NCI-H526 treated with DMSO at 0.1 percent for 48 hours (cell line): Measurements from ENCODE around the gene RAPGEF4.

Experiments
- DNase-seq: peaks from one replicate; lab custom pipeline; 2025; lab: John Stamatoyannopoulos, UW

Gene RAPGEF4

DNA sequence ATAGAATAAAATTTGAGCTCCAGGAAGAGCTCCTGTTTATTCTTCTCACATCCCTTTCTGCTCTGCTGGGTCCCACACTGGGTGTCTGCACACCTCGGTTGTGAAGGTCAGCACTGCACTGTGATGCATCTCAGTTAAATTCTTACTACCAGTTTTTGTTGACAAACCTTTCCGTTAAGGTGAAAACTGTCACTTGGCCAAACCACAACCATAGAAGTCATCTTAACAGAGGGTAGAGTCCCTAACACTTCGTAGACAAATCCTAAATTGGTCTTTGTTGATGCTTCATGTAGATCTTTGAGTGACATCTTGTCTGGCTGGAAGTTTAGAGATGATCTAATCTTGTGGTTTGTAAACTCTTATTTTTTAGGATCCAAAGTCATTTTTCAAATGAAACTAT, 172.6 kb downstream of the RAPGEF4 start:
- no peak for DNase-seq

DNA sequence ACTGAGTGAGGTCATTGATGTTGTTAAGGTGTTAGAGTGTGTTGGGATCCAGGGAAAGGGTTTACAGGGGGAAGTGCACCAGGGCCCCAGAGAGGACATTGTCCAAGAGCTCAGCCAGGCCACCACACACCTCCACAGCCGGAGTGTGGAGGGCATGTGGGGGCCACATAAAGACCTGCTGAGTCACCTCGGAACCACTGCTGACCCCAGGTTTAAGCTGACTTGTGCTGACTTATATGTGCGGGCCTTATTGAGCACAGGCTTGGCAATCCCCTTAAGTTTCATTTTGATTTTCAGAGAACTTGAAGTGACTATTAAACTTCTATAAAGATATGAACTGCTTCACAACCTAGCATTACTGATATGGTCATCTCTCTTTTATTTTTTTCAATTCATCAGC, 173.8 kb downstream of the RAPGEF4 start:
- DNase-seq = no peak

DNA sequence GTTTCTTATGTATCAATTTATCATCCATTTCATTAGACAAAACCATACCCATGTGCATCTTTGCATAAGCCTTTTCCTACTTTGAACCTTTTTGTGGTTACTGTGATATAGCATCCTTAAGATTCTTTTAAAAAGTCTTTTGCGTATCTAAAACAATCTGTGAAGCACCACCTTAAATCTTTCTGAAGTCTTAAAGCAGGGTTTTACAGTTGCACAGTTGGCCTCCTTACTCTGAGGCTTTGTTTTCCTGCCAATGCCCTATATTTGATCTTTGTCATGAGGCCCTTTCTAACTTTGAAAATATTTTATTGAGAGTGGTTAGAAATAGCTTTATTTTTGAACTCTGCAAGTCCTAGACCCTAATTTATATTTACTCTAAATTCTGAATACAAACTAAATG, 176.6 kb downstream of the RAPGEF4 start:
- no peak for DNase-seq

DNA sequence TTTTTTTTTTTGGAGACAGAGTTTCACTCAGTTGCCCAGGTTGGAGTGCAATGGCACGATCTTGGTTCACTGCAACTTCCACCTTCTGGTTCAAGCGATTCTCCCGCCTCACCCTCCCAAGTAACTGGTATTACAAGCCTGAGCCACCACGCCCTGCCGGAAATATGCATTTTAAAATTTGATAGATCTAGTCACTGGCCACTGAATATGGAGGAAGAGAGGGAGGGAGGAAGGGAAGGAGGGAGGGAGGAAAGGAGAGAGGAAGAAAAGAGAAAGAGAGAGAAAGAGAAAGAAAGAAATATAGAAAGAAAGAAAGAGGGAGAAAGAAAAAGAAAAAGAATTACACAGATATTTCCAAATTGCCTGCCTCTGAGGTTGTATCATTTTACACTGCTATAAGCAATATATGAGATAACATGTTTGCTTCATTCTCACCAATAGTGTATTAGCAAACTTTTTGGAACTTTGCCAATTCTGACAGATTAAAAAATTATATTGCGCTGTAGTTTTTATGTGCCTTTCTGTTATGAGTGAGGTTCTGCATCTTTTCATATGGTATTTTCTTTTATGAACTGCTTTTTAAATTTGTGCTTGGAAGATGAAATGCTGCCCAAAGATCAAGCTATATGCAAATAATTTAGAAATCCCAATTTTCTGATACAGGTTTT, 178.8 kb downstream of the RAPGEF4 start:
- no peak for DNase-seq

DNA sequence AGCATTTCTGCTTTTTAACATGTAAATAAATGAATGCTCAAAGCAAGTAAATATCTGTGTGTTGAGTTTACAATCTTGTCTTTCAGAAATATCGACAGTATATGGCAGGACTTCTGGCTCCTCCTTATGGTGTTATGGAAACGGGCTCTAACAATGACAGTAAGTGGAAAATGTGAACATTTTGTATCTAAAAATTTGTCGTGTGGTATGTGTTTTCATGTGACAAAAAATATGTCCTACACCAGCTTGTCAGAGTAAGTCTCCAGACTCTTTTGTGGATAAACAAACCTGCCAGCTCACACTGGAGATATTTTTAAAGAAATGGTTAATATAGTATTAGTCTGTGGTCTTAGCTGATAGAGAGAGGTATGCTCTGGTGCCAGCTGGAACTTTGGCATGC, 182.1 kb downstream of the RAPGEF4 start:
- no peak for DNase-seq

DNA sequence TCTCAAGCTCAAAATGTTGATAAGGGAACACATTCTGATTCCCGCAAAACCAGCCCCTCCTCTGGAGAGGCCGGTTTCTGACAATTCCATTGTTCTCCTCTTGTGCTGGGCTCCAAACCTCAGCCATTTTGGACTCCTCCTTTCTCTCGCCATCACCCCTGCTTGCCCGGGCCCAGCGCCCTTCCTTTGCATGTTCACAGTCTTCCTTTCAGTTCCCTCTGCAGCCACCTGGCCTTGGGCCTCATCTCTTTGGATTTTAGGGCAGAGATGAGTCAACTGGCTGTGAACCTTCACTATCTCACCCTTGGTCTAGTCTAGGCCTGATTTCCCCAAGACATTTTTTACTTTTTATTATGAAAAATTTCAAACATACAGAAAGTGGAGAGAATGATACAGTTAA, 184.1 kb downstream of the RAPGEF4 start:
- DNase-seq = no peak

DNA sequence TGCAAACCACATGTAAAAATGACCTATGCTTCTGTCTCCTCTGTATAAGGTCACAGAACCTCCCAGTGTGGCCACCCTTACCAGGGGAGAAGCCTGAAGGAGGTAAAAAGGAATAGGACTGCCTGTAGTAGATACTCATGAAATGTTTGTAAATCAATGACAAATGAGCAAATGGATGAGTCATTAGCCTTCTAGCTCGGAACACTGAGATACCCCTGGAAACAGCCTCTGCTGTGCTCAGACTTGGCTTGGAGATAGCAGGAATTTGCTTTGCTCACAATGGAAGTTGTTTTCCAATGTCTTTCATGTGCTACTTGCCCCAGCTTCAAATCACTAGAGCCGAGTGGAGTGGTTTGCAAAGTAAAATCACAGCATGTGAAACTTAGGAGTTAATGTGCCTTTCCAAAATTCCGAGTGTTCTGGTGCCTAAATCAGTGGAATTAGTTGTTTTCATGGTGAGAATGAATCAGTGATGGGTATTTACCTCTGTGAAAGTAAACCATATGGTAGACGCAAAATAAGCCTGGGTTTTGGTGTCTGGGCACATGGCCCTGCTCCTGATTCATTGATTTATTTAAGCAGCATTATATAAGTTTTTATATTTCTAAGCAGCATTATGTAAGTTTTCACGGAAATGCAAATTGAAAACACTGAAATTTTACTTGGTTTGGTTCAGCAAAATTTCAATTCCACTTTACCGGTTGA, 186.0 kb downstream of the RAPGEF4 start:
- DNase-seq = no peak

DNA sequence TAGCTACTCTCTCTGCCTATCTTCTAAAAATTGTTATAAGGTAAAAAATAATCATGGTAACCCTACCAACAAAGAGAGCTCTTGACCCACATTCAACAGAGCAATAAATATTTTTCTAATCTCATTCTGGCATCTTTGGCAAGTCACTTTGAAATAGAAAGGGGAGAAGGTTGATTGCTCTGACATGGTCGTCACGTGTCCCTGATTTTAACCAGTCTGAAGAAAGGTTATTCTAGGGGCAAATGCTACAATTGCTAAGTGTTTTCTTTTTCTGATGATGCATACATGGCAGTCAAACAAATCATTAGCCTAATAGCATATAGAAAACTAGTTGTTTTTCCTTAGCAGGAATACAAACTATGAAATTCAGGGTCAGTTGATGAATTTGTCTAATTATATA, 186.7 kb downstream of the RAPGEF4 start:
- DNase-seq = no peak

DNA sequence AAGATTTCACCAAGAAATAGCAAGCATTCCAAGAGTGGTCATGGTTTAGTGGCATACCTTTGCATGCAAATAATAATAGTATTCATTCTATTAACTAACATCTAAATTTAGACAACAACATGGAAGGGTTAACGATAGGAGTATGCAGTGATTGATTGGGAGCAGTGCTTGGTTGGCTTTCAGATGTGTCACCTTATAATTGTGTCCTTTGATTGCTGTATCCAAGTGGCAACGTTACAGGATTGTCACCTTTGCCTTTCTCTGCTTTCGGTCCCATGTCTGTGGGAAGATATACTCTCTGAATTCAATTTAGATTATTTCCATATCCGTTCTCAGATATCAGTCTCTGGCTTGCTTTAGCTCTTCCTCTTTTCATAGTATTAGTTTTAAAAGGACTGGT, 187.2 kb downstream of the RAPGEF4 start:
- DNase-seq = no peak

DNA sequence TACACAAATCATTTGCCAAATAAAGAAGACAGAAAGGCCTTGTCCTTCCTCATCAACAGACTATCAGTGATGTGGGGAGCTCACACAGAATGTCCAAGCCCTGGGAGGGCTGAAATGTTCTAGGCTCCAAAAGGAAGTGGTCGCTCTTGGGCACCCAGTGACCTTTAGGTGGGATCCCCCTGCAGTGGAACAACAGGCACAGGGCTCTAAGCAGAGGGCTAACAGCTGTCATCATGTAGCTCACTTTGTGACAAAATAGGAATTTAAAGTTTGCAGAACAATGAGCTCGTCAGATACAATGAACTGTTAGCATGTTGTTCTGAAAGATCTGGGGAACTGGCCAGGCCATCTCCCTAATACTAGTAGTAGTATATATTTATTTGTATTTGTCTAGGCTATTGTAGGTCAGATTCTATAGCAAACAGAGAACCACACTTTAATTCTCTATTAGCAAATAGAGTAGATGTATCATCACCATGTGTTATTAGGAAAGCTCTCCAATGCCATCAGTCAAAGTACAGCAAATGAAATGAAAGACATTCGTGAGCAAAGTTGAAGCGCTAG, 188.5 kb downstream of the RAPGEF4 start:
- DNase-seq = no peak

DNA sequence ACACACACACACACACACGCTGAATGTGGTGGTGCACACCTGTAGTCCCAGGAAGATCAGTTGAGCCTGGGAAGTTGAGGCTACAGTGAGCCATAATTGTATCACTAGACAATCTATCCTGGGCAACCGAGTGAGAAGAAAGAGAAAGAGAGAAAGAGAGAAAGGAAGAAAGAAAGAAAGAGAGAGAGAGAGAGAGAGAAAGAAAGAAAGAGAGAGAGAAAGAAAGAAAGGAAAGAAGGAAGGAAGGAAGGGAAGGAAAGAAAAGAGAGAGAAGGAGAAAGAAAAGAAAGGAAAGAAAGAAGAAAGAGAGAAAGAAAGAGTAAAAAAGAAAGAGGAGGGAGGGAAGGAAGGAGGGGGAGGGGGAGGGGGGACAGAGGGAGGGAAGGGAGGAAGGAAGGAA, 190.0 kb downstream of the RAPGEF4 start:
- no peak for DNase-seq

DNA sequence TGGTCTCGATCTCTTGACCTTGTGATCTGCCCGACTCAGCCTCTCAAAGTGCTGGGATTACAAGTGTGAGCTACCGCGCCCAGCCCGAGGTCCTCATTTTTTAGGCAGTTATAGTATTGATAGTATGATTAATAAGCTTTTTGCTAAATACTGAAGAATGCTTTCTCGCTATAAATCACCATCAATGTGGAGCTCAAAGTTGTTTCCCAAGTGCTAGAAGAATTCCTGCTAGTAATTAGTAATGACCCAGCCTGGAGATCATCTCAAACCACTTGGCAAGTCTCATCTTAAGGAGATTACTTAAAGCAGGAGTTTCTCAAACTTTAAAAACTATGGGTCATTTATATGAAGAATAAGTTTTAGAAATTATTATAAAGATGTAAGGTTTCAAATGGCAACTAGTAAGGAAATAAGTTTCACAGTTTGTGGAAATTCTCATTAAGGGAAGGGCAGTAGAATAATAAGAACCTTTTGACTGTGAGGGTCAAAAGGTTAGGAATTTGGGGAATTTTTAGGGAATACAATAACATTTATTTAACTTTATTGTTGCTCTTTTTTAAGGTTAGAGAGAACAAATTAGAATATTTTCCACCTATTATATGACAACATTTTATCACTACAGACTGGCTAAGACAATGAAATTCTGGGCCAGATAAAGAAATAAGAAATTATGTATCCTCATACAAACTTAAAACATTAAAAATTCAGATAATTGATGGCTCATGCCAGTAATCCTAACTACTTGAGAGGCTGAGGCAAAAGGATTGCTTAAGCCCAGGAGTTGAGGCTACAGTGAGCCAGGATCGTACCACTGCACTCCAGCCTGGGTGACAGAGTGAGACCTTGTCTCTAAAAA, 191.4 kb downstream of the RAPGEF4 start:
- DNase-seq = no peak

DNA sequence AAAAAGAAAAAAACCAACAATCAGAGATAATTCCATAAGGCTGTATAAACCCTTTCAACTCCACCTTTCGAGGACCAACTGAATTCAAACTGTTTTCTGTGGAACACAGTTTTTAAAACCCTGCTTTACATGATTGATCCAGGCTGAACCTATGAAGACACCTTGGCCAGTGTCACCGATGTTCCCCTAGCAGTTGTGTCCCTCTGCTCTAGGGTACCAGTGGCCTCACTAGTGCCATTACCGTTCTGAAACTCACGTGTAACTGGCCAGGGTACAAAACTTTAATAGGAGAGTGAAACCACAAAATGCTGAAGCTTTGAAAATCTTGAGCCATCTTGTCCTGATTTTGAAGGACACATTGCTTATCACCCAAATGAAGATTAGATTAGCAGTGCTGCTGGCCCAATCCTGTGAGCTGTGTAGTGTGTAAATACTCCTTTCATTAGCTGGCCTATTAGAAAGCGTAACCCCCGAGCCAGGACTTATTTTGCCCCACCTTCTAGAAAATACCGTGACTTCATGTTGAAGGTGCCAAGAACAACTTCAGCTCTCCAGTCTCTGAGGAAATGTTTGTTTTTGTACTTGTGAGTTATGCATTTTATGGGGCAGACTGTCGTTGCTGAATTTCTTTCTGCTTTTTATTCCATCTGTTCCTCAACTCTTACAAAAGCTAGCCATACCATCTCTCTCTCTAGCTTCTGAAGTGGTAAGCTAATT, 192.2 kb downstream of the RAPGEF4 start:
- DNase-seq = no peak

DNA sequence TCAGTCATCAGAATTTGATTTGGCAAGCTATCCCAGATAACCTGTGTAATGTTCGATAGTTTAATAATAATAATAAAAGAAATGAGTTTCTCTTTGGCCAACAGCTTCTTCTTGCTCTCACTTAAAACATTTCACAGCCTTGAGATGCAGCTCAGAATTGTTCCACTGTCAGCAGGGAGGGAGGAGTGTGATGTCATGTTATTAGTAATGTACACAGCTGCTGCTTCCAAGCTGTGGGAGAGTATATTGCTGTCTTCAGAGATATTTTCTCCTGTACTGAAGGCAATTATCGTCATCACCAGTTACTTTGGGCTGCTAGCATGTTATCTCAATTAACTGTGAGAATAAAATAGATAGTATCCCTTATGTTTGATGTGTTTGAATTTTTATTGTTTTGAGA, 193.1 kb downstream of the RAPGEF4 start:
- no peak for DNase-seq

DNA sequence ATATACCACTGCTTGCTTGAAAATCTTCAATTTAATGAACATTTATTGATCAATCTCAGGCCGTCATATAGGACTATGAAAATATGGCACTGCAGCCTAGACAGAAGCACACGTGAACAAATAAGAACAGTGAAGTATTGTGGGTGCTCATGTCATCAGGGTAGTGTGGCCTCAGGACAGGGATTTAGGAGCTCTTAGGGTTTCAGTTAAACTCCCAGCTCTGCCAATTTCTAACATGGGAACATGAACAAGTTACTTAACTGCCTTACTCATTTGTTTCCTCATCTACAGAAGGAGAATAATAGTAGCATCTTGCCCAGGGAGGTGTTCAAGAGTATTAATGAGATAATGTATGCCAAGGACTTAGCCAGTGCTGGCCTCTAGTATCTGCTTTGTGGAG, 194.0 kb downstream of the RAPGEF4 start:
- no peak for DNase-seq

DNA sequence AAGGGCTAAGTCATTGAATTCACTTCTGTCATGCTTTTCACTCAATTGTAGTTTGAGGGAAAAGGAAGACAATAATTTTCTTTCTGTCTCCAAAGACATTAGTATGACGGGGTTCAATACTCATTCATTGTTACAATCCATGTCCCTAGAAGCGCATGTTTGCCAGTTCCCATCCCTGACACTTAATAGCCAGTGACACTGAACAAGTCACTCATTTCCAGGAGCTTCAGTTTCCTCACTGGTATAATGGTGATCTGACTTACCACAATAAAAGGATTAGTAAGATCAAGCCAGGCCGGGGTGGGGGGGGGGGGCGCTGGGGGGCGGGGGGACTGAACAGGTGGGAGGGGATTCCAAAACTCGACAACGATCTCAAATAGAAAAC, 195.2 kb downstream of the RAPGEF4 start:
- peak; percentile 79 for DNase-seq

DNA sequence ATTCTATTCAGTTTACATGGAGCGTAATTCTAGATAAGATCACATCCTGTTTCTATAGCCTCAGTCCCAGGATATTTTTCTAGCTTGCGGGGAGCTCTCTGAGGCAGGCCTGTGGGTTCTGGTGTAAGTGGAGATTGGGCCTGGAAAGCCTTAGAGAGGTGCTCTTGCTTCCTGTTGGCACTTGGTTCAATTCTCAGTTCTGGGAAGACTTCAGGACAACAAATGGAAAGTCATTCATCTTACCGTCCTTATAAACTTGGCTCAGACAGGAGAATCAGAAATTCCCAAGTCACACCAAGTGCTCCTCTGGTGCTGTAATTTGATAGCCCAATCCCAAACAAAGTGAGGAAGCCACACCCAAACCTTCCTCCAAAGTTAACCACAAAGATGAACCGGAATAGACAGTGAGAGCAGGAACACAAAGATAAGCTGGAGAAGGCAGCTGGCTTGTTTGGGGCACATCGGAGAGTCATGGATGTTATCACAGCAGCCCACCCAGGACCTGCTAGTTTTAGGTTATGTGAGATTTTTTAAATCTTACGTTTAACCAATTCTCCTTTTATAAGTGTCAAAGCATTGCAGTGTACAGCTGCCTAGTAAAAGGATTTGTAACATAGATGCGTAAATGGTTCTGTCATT, 195.7 kb downstream of the RAPGEF4 start:
- peak; percentile 84 for DNase-seq

DNA sequence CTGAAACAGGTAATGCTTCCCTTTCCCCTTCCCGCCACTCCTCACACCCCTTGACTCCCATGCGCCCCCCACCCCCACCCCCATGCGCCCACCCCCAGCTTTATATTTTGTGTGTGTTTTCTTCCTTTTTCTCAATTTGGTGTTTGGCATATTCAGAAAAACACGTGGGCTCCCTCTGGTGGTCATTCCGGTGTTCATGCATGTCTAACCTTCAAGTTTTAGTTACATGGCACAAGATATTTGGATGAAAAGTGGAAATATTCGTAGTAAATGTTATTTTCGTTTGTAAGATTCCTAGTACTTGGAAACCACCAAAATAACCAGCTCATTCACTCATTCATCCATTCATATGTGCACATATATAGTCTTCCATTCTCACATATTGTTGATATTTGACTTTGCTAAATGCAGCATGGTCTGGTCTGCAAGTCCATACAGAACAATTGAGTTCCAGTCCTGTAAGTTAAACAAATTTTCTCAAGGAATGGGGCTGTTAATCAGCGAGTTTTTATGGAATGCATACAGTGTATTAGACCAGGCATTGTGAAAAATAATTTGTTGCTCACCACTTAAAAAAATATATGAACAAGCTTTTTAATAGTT, 196.4 kb downstream of the RAPGEF4 start:
- peak; percentile 52 for DNase-seq

DNA sequence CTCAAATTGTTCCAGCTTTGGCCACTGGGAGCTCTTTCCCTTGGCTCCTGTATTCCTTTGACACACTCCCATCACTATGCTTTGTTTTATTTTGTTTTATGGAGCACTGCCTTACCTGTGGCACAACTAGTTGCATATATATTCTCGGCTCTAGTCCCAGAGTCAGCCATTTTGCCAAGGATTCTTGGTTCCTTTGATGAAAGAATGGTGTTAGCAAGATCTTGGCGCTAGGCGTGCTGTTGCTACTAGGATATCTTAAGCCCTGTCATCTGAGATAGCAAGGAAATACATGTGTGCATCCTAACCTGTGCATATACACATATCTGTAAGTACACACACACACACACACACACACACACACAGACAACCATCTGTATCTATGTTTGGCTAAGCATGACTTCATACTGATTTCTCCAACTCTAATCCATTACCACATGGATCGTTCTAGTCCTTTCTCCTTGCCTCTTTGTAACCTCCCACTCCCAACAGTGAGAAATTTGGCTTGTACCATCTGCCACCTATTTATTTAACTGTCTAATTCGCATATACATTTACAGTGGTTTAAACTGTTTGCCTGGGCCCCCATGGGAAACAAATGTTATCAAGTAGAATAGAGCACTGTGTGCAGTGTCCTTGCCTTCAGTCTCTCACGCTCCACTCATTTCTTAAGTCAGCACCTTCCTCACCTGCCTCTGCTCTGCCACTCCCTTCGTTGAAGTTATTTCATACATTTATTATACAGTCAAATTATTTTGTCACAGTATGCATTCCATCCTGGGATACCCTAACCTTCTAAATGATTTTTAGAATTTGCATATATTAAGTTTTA, 202.5 kb downstream of the RAPGEF4 start:
- peak; percentile 22 for DNase-seq

DNA sequence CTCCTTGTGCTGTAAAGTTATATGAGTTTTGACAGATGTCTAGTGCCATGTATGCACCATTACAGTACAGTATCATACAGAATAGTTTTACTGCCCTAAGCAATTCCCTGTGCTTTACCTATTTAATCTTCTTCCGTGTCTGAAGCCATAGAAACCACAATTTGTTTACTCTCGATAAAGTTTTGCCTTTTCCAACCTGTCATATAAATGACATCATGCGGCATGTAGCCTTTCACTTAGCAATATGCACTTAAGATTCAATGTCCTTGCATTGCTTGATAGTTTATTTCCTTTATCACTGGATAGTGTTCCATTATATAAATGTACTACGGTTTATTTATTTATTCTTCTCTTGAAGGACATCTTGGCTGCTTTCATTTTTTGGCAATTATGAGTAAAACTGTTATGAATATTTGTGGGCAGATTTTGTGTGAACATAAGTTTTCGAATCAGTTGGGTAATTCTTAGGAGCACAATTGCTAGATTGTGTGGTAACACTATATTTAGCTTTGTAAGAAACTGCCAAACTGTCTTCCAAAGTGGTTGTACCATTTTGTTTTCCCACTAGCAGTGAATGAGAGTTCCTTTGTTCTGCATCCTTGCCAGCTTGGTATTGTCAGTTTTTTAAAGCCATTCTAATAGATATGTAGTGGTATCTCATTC, 203.2 kb downstream of the RAPGEF4 start:
- no peak for DNase-seq
